Inflammatory macrophage (primary cell): ENCODE measurements around the gene SLC25A6.
"Not testable (repeated sequence)": the region's sequence is repeated elsewhere in the genome, so short reads cannot be mapped to it uniquely, and the experiment has no call there.

ENCODE experiments used
- DNase-seq, 2 donors: peaks; one replicate each; pipeline ENCODE4 v3.0.0-alpha.2; 2020 to 2022

Gene SLC25A6

DNA sequence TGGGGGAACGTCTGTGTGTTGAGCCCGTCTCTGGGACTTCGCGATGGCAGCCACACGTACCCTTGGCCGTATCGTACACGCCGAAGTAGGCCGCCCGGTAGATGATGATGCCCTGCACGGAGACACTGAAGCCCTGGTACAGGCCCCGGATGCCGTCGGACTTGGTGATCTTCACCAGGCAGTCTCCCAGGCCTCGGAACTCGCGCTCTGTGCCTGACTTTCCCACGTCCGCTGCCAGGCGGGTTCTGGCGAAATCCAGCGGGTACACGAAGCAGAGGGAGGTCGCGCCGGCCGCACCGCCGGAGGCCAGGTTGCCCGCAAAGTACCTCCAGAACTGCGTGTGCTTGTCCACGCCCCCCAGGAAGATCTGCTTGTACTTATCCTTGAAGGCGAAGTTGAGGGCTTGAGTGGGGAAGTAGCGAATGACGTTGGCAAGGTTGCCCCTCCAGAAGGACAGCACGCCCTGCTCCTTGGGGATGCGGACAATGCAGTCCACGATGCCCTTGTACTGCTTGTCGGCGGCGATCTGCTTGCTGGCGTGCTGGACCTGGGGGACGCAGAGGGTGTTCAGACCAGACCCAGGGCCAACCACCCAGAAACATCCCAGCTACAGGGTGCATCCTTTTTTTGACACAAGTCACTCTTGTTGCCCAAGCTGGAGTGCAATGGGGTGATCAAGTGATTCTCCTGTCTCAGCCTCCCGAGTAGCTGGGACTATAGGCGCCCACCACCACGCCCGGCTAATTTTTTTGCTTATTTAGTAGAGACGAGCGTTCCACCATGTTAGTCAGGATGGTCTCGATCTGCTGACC lies 2.5 kb downstream of the SLC25A6 start:
- no peak for DNase-seq

DNA sequence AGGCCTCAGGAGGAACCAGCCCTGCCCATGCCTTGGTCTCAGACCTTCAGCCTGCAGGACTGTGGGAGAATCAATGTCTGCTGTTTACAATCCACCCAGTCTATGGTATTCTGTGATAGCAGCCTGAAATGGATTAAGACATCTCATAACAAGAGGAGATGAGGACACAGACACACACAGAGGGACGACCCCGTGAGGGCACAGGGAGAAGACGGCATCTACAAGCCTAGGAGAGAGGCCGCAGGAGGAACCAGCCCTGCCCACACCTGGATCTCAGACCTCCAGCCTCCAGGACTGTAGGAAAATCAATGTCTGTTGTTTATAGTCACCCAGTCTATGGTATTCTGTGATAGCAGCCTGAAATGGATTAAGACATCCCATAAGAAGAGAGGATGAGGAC lies 3.3 kb downstream of the SLC25A6 start:
- no peak for DNase-seq

DNA sequence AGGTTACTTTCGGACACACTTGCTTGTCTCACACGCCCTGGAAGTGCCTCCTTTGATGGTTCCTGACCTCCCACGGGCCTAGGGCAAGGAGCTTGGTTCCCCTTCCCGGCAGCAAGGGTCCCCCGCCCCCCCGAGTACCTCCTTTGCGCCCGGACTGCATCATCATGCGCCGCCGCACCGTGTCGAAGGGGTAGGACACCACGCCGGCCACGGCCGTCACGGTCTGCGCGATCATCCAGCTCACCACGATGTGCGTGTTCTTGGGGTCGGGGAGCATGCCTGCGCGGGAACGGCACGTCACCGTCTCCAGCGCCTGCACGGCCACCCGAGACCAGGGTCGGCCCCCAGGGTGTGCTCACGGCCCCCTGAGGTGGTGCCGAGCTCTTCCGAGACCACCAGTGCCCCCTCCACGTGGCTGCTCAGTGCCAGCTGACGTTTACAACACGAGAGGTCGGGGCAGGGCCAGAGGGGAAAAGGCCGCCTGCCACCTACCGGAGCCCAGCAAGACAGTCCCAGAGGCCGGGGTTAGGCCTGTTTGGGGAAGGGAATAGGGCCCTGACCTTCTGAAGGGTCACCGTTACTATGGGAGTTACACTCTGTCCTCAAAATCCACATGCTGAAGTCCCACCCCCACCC lies 4.7 kb downstream of the SLC25A6 start:
- DNase-seq: no peak

DNA sequence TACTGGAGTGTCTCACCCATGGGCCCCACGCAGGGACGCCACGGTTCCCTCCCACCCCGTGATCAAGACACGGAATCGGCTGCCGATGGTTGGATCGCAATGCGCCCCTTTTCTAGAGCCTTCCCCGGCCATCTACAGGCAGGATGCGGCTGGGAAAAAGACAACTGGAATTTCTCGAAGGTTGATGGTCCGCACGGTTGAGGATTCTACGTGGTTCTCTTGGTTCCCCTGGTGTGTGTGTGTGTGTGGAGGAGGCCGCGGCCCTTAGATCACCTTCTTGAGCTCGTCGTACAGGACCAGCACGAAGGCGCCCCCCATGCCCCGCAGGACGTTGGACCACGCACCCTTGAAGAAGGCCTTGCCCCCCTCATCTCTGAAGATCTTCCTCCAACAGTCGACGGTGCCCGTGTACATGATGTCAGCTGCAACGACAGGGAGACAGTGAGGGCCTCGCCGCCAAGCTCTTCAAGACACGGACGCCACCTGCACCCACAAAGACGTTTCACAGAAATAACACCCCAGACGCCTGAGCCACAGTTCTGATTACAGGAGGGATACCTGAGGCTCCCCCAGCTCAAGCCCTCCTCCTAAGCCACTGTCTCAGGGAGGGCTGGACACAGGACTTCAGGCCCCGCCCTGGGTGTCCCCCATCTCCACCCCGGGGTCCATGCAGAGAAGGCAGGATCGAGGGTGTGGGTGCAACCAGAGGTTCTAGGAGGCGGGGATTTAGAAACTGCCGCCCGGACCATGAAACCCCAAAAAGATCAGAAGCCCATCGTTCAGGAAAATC lies 5.4 kb downstream of the SLC25A6 start:
- no peak for DNase-seq

DNA sequence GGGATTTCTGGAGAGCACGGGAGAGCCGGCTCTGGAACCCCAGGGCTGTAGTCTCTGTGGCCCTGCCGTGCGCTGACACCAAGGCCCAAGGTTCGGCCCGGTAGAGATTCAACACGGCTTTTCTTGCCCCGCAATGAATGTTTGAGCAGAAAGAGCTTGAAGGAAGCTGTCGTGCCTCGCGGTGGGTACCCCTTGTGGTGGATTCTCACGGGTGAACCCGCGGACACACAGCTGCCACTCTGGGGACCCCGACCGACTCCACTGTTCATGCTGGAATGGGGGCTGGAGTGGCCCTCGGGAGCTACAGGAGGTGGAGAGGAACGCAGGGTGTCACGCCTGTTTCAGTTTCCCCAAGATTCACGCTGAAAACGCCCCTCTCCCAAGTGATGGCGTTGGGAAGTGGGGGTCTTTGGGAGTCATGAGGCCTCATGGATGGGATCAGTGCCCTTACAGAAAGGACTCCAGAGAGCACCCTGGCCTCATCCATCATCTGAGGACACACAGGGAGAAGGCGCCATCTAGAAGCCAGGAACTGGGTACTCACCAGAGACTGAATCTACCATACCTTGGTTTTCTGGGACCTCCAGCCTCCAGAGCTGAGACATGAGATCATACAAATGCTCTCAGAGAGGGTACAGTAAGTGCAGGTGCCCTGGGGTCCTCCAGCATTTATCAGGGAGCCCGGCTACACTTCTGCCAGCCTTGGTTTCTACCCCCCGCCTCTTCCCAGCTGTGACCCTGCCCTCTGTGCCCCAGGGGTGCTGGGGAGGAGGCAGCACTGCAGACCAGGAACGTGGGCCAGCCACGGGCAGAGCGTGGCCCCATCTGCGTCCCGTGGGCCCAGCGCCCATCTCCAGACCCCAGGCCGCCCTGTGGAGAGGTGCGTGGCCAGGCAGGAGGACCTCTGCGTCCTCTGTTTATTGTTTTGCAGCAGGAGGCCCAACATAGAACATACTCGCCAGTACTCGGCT lies 6.4 kb downstream of the SLC25A6 start:
- DNase-seq: no peak

DNA sequence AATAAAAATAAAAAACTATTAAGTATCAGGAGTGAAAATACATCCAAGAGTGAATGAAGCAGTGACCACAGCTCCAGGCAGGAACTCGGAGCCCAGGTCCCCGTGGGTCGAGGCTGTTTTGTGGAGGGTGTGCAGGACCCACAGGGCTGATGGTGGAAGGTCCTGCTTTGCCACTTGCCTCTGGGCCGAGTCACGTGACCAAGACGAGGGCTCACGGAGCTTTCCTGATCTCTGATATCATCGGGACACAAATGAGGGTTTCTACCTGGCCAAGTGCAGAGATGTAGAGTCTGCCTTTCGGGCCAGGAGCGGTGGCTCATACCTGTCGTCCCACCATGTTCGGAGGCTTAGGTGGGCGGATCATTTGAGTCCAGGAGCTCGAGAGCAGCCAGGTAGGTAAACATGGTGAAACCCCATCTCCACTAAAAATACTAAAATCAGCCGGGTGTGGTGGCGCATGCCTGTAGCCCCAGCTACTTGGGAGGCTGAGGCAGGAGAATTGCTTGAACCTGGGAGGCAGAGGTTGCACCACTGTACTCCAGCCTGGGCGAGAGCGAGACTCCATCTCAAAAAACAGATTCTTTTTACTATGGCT lies 7.2 kb downstream of the SLC25A6 start:
- DNase-seq: no peak

DNA sequence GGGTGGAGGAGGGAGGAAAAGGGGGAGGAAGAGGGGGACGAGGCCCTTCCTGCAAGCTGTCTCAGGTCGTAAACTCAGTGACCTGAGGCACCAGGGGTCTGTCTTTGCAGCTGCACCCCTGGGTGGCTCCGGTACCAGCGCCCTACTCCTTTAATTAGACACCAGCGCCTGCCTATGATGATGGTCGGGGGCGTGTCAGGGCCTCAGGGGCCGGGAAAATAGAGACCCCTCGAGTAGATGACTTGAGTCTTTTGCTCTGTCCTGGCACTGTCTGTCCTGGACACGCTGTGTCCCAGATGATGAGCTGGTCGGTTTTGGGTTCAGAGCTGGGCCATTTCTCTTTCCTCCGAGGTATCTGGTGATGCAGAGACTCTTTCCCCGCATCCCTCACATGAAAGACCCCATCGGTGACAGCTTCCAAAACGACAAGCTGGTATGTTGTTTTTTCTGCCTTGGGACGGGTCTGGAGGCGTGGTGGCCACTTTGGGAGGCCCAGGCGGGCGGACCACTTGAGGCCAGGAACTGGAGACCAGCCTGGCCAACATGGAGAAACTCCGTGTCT lies 11.2 kb downstream of the SLC25A6 start:
- DNase-seq: peak in 1 of 2 donors; percentile 15

DNA sequence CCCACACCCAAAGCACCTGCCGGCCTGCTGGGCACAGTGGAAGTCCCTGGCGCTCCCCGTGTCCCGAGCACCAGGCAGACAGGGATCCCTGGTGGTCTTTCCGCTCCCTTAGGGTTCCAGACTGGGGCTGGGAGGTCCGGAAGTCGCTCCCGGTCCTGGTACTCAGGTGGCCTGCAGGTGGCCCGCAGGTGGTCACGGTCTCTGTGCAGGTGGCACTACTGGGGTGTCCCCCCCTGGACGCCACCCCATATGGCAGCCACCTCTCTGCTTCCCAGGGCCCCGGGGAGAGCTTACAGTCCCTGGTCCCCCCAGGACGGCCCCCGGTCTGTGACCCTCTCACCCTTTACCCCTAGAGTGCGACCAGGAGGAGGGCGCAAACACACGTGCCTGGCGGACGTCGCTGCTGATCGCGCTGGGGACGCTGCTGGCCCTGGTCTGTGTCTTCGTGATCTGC lies 13.6 kb downstream of the SLC25A6 start:
- DNase-seq: no peak

DNA sequence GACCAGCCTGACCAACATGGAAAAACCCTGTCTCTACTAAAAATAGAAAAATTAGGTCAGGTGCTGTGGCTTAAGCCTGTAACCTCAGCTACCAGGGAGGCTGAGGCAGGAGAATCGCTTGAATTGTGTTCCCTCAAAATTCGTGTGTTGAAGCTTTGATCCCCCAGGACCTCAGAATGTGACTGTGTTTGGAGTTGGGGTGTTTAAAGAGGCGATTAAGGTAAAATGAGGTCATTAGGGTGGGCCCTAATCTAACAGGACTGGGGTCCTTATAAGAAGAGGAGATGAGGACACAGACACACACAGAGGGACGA lies 23.6 kb downstream of the SLC25A6 start:
- no peak for DNase-seq

DNA sequence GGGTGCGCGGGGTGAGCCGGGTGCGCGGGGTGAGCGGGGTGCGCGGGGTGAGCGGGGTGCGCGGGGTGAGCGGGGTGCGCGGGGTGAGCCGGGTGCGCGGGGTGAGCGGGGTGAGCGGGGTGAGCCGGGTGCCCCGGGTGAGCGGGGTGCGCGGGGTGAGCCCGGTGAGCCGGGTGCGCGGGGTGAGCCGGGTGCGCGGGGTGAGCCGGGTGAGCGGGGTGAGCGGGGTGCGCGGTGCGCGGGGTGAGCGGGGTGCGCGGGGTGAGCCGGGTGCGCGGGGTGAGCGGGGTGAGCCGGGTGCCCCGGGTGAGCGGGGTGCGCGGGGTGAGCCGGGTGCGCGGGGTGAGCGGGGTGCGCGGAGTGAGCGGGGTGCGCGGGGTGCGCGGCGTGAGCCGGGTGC lies 25.6 kb downstream of the SLC25A6 start:
- DNase-seq: not testable (repeated sequence)

DNA sequence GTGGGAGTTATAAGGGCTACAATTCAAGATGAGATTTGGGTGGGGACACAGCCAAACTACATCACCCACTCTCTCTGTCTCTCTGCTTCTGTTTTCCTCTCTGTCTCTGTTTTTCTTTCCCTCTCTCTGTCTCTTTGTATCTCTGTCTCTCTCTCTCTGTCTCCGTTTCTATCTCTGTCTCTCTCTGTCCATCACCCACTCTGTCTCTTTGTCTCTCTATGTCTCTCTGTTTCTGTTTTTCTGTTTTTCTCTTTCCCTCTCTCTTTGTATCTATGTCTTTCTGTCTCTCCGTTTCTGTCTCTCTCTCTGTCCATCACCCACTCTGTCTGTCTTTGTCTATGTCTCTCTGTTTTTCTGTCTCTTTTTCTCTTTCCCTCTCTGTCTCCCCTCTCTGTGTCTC lies 30.0 kb downstream of the SLC25A6 start:
- no peak for DNase-seq

DNA sequence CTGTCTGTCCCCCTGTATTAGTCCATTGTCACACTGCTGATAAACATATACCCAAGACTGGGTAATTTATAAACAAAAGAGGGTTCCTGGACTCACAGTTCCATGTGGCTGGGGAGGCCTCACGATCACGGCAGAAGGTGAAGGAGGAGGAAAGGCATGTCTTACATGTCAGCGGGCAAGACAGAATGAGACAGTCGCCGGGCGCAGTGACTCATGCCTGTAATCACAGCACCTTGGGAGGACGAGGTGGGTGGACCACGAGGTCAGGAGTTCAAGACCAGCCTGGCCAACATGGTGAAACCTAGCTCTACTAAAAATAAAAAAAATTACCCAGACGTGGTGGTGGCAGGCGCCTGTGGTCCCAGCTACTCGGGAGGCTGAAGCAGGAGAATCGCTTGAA lies 30.6 kb downstream of the SLC25A6 start:
- no peak for DNase-seq

DNA sequence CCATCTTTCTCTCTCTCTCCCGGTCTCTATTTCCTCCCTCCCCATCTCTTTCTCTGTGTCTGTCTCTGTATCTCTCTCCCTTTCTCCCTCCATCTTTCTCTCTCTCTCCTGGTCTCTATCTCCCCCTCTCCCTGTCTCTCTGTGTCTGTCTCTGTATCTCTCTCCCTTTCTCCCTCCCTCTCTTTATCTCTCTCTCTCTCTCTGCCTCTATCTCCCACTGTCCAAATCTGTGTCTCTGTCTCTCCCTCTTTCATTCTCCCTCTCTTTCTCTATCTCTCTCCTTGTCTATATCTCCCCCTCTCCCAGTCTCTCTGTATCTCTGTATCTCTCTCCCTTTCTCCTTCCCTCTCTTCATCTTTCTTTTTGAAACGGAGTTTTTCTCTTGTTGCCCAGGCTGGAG lies 31.7 kb downstream of the SLC25A6 start:
- DNase-seq: no peak

DNA sequence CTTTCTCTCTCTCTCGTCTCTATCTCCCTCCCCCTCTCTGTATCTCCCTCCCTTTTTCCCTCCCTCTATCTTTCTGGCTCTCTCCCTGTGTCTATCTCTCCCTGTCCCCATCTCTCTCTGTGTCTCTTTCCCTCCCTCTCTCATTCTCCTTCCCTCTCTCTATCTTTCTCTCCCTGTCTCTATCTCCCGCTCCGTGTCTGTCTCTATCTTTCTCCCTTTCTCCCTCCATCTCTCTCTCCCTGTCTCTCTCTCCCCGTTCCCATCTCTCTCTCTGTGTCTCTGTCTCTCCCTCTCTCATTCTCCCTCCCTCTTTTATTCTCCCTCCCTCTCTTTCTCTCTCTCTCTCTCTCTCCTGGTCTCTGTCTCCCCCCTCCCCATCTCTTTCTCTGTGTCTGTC lies 32.4 kb downstream of the SLC25A6 start:
- DNase-seq: no peak

DNA sequence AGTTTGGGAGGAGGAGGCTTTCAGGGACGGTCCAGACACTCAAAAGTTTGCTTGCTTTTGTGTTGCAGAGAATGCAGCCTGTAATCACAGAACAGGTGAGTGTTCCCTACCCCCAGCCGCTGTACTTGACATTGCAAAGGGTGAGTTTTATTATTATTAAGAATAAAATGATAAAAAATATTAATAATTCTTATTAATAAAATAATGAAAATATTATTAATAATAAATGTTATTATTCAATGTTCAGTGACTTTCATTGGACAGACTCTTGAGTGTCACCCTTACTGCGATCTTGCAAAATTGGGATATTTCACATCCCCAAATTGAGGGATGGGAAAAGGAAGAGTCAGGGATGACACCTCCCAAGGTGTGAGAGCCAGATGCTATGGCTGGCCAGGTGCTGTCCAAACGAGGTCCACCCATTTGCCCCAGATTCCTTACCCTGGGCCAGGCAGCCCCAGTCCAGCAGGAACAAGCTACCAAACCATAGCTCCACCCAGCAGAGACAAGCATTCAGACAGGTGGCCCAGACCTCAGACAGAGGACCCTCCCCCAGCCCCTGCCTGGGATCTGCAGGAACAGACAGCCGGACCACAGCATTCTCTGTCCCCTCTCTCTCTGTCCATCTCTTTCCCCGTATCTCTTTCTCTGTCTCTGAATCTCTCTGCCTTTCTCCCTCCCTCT lies 33.0 kb downstream of the SLC25A6 start:
- DNase-seq: no peak

DNA sequence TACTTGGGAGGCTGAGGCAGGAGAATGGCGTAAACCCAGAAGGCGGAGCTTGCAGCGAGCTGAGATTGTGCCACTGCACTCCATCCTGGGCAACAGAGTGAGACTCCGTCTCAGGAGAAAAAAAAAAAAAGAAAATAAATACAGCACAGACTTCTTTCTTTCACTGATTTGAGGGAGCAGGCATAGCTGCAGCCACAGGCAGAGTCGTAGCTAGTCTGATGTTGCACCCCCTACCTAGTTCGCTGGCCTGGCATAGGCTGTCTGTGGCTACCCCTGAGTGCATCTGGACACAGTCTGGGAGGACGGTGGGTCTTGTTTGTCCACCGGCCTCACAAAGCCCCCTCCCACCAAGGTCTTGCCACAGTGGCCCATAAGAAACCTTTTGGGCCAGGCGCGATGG lies 33.9 kb downstream of the SLC25A6 start:
- no peak for DNase-seq

DNA sequence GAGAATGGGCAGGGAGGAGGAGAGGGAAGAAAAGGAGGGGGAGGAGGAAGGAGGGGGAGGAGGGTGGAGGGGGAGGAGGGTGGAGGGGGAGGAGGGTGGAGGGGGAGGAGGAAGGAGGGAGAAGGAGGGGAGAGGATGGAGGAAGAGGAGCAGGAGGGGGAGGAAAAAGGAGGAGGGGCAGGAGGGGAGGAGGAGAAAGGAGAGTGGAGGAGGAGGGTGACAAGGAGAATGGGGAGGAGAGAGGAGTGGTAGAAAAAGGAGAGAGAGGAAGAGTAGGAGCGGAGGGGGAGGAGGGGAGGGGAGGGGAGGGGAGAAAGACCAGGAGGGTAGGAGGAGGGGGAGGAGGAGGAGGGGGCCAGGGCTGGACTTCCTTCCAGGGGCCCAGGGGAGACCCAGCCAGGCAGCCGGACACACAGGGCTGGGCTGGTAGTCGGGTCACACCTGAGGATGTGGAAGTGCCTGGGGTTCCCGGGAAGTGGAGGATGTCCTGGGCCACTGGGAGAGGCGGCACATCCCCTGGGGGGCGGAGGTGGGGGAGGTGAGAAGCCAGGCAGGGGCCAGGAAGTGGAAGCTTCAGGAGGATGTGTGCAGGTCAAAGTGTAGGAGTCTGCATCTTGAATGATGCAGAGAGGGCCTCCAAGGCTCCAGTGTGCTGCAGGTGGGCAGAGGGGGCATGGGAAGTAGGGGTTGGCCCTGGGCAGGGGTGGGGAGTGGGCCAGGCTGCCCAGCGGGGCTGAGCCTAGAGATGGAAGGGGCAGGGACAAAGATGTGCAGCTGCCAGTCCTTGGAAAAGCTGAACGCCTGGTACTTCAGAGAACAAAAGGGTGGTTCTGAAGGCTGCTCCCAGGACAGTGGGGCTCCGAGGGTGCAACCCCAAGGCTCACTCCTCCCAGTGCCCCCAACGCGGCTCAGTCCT lies 36.5 kb downstream of the SLC25A6 start:
- no peak for DNase-seq

DNA sequence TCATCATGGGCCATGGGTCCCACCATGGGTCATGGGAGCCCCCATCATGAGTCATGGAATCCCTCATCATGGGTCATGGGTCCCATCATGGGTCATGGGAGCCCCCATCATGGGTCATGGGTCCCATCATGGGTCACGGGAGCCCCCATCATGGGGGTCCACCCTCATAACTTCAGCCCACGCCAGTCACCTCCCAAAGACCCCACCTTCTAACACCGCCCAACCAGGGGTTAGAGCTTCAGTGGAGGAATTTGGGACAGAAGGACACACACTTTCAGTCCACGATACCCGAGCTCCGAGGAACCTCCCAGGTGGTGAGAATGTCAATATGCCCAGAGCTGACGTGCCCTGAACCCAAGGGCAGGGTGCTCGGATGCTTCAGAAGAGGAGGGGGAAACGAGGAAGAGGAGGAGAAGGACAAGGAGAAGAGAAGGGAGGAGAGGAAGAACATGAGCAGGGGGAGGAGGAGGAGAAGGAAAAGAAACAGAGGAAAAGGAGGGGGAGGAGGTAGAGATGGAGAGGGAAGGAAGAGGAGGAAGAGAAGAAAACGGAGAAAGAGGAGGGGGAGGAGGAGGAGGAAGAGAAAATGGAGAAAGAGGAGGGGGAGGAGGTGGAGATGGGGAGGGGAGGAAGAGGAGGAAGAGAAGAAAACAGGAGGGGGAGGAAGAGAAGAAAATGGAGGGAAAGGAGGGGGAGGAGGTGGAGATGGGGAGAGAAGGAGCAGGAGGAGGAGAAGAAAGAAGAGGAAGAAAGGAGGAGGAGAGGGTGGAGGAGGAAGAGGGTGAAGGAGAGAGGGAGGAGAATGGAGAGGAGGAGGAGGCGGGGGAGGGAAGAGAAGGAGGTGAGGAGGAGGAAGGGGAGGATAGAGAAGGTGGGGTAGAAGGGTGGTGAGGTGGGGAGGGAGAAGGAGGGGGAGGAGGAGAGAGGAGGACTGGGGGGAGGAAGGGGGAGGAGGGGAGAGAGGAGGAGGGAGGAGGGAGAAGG lies 37.6 kb downstream of the SLC25A6 start:
- DNase-seq: no peak
